Measurements from ENCODE around the gene CFAP58.

Gene CFAP58

DNA sequence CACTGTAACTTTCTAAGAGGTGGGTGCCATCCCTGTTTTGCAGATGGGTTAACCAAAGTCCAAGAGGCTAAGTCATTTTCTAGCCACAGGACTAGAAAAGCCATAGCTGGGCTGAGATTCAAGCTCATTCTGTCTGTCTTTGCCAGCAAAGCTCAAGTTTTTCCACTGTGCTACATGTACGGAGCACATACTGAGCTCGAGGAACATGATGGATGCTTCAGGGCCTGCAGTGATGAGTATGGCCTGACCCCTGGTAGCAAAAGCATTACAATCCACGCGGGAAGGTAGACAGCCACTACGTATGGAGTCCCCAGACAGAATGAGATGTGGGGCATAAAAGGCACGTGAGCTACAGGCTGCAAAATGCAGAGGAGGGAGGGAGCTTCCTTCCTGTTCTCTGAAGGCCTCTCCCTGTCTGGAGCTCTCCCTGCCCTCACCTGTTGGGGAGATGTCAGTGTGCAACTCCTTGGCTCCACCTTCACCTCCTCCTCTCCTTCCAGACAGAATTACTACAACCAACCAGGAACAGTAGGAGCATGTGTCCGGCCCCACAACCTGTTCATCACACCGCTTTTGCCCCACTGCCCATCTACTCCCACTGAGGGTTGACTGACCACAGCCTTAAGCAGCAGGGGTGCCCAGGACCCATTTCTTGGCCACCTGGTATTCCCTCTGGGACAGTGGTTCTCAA is 31.8 kb upstream of the CFAP58 start:
- no peak for DNase-seq

DNA sequence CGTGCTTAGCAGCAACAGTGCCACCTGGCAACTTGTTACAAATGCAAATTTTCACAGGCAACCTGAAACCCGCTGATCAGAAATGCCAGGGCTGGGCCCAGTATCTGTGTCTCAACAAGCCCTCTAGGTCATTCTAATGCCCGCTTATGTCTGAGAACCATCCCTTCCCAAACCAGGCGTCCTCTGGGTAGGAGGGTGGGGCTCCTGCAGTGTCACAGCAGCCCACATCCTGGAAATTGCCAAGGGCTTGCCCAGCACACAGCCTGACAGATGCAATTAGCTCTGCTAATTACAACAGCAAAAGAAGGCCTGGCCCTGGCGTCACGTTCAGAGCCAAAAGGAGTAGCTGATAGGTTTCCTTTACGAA is 31.2 kb upstream of the CFAP58 start:
- peak; percentile 39 for DNase-seq

DNA sequence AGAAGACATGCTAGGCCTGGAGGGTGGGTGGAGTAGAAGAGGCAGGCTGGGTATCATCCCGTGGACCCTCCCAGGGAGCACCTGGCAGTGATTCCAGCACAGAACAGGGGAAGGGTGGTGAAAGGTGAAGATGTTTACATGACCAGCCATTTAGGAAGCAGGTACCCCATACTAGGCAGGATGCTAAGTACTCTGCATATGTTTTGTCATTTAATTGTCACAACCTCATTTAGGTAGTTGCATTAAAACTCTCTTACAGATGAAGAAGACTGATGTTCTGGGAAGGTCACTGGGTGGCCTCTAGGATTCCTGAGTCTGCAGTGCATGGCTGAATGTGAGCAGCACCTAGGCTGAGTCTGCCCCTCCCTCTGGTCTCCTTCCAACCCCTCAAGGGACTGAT is 30.5 kb upstream of the CFAP58 start:
- no peak for DNase-seq

DNA sequence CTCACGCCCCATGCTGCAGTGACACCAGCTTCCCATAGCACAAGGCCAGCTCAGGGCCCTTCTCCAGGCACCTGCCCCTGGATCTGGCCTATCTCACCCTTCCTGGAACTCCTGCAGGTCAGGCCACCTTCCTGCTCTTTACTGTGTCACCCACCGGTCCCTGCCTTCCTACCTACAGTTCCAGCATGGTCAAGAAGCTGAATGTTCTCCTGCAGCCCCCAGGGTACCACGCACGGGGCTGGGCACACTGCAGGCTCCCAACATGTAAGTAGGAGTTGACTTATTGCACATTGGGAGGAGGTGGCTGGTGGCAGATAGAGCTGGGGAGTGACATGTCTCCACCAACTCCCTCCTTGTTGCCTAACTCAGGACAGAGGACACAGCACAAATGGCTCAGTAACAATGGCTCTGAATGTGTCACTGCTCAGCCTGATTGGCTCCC is 29.9 kb upstream of the CFAP58 start:
- DNase-seq, result no peak

DNA sequence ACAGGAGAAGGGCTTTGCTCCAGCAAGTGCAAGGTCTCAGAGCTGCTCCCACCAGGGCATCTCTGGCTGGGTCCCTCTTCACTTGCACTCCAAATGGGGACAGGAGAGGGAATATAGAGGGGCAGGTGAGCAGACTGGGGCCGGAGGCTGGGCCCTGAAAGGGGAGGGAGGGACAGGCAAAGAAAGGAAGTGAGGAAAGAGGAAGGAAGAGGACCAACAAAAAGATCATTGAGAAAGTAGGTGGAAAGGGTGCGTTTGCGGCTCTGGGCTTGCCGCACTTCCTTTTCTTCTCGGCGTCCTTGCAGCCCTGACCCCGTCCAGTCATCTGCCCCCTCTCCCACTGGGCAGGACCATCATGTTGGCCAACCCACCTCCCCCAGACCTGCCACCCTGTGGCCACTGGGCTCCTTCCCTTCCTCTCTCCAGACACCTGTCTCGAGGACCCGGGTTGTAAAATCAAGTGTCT is 29.4 kb upstream of the CFAP58 start:
- no peak for DNase-seq

DNA sequence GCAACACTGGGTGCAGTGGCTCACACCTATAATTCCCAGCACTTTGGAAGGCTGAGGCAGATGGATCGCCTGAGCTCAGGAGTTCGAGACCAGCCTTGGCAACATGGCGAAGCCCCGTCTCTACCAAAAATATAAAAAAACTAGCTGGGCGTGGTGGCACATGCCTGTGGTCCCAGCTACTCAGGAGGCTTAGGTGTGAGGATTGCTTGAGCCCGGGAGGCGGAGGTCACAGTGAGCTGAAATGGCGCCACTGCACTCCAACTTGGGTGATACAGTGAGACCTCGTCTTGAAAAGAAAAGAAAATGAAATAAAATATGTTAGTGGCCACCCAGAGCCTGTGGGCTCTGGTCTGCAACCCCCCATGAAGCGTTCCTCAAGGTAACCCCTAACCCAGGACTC is 28.7 kb upstream of the CFAP58 start:
- DNase-seq, result no peak

DNA sequence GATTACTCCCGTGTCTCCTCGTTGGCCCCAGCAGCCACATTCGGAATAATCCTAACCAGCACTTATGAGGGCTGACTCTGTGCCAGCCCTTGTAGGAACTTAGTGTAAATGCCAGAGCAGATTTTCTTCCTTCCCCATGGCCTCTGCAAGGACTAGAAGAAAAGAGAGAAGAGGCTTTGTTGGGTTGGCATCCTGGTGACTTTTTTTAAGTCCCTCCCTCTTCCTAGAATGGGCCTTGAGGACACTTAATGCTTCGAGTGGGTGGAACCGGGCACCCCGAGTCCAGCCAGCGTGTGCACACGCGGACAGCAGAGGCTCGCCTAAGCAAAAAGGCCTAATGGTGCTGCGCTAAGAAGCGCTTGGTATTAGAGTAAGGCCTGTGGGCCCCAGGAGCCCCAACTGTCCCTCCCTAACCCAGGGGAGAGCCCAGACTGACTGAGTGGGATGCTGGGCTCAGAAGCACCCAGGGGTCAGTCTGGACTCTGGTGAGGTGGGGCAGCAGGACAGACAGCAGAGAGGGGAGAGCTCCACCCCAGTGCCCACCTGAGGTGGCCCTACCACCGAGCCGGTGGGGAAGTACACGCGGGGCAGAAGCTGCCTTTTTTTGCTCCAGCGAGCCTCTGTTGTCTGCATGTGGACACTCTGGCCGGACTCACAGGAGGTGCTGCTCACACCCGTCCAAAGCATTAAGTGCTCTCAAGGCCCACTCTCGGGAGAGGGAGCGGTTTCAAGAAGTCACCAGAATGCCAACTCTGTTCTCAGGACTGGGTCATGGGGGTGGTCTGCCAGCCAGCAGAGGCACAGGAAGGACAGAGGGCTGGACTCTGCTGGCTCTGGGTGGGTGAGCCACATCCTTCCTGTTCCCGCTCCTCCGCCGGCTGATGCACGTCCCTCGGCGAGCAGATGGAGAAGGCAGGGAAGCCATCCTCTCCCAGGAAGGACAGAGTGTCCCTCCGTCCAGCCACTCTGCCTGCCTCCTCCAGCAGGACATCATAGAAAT is 27.9 kb upstream of the CFAP58 start:
- no peak for DNase-seq

DNA sequence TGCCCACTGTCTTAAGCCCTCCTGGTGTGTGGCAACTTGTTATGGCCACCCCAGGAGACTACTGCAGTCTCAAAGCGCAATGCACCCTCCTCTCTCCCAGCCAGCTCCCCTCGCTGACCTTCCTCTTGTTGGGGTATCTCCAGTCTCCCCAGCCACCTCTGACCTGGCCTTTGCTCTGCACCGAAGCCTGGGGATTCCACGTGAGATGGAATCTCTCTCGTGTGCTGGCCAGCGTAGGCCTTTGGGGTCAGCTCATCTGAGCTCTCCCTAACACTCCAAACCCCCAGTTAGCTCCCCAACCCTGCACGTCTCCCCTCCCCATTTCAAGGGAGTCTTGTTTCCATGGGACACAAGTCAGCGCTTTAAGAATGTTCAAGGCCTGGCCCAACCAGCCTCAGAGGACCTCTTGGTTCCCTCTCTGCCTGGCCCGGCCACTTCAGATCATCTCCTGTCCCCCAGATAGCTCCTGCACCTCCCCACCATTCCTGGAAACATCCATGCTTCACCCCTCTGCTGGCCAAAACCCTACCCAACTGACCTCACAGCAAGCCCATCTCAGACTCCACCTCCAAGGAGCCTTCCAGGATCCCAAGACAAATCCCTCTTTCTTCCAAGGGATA is 26.5 kb upstream of the CFAP58 start:
- DNase-seq, result no peak

DNA sequence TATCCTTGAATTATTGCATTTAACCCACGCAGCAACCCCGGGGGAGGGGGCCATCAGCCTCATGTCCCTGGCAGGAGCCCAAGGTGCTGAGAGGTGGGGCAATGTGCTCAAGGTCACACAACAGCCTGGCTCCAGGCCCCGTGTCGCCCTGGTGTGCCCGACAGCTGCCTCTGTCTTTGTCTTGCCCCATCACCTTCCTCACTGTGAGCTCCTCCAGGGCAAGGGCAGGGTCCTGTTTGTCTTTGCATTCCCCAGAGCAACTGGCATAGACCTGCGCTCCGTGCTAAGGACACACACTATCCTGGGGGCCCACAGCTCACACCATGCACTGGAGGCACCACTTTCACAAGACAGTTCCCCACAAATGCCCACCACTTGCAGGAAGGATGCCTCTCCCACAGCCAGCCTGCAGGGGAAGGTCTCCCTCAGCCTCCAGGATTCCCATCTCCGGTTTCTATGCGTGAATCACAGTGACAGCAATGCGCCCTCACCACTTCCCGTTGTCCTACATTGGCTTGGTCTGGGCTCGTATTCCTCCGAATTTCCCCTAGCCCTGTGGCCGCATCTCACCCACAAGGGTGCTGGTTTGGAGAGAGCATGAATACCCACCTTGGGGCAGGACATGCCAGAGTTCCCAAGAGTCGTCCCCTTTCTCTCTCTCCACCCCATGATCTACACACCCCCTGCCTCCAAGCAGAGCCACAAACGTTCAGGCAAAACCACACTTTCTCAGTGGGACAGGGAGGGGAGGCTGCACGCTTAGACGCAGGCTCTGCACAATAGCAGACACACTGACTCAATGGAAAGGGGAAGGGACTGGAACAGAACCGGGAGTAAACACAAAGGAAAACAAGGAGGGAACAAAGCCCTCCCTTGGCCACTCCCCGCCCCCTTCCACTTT is 25.6 kb upstream of the CFAP58 start:
- DNase-seq, result no peak

DNA sequence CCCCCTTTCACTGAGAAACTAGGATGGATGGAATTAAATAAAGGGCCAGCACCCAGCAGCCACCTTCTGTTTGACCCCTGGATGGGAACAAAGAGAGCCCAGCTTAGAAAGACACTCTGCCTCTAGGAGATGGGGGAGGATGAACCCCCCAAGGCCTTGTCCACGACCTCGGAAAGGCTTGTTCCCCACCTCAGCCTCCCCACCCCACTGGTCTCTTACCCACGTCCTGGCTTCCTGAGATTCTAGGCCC is 25.1 kb upstream of the CFAP58 start:
- DNase-seq, result no peak

DNA sequence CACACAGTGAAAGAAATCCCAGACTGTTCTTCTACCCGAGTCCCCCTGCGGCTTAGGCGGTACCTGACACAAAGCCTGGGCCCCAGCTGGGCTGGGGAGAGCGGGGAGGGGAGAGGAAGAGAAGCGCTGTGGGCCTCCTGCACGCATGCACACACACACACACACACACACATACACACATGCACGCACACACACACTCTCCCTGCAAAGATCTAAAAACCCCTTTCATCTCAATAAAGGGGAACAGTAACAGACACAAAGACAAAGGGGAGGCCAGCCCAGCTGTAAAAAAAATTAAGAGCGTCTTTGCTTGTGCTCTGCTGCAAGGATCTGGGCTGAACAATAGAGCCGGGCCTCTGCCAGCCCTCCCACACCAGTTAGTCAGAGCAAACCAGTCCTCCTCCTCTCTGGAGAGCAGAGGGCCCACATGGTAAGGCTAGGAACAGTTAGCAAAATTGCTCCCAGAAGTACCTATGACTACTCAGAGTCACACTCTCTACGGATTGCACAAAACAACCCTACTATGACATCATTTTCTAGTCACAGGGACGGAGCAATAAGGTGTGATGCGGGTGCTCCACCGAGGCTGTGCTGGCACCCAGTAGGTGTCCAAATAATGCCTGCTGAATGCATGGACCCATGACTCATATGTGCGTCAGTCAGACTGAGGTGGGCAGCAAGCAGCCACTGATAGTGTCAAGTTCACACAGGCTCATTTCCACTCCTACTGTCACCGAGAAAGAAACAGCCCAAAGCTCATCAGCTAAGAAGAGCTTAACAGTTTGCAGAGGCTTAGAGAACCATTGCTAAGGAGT is 24.5 kb upstream of the CFAP58 start:
- DNase-seq, result peak; percentile 83

DNA sequence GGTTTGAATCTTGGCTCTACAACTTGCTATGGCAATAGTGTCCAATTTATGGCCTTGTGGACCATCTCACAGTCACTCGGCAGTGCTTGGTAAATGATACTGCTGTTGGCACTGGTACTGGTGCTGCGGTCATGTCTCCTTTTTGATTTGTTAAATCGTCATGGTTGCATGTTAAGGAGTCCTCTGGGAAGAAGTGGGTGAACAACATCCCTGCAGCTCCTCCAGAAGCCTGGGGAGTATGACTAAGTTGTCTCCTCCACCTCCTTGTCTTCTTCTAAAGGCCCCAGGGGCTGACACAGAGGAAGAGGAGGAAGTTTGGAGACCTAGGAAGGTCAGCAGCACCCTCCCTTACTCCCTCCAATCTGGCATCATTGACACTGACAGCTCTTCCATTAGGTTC is 23.9 kb upstream of the CFAP58 start:
- no peak for DNase-seq

DNA sequence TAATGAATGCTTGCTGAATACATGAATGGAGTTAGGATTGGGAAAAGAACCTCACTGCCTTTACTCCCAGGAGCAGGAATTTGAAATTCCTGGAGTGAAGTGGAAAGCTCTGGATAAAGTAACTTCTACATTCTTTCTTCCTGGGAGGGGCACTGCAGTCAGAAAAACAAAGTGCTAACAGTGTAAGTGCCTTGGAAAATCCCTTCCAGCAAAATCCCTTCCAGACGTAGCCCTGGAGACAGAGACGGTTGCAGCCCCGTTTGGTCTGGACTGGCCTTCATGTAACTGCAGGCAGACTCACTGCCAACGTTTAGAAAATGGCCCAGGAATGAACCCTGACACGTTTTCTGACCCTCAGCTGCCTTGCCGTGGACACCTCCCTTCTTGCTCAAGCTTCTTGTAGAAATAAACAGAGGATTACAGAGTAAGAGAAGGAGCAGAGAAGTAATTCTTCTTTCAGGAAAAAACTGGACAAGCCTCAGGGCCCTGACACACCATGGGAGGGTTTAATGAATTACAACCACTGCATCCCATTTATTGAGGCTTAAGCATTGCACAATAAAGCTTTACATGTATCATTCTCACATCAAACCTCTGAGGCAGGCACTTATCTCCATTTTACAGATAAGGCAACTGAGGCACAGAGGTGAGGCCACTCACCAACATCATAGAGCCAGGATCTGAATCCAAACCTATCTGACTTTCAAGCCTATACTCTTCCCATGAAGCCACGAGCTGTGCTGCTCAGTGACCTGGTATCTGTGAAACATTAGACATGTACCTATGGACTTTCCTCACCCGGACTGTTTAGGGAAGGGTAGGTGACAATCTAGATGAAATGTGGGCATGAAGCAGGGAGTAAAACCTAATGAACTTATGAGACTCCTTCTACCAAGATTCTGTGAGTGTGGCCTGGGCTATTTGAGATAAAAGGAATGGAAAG is 23.2 kb upstream of the CFAP58 start:
- DNase-seq, result no peak

DNA sequence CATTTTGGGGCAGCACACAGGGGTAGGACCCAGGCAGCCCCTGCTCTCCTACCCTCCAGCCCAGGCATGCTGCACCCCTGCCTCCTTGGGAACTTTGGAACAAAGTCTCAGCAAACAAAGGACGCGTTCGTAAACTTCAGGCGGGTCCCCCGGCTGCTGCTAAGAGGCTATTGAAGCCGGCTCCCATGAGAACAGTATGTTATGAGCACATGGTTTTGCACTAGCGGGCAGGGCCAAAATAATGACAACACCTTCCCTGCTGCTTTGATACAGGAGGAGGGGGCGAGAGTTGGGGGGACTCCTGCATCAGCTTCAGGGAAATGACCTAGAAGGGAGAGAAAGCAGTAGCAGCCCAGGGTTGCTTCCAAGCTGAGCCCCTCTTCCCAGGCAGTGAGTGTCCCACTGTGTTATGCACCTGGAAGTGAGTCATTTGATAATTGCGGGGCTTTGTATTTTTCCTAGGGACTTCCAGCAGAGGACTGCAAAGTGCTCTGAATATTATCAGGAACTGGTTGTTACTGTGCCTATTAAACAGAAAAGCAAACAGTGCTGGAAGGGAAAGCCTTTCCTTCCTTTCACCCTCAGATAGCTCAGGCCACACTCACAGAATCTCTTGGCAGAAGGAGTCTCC is 22.3 kb upstream of the CFAP58 start:
- no peak for DNase-seq

DNA sequence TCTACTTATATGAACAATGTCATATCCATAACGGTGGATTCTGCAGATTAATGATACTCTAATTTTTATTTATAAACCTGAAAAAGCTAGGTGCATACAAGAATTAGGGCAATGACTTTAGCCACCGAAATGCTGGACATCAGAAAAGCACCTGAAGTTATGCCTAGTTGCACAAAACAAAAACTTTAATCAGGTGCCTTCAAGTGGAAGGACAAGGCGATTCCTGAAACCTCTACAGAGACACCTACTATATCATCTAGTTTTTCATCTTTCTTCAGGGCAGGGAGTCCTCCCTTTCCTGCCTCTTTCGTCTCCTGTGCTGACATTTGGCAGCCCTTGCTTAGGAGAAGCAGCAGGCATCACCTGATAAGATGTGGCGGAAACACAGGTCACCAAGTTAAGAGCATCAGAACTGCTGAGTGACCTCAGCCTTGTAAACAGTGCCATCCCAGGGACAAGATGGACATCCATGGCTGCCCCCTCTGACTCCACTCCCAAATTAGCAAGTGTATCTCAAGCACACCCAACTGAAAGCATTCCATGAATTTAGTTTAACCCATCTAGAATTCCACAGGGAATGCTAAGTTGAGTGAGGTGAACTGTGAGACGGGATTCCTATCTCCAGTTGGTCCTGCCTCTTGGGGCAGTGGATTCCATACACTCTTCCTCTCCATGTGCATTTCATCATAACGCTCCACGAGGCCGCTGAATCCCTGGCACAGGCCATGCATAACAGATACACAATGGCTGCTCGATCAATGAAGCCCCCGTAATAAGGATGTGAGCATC is 21.2 kb upstream of the CFAP58 start:
- DNase-seq, result peak; percentile 12

DNA sequence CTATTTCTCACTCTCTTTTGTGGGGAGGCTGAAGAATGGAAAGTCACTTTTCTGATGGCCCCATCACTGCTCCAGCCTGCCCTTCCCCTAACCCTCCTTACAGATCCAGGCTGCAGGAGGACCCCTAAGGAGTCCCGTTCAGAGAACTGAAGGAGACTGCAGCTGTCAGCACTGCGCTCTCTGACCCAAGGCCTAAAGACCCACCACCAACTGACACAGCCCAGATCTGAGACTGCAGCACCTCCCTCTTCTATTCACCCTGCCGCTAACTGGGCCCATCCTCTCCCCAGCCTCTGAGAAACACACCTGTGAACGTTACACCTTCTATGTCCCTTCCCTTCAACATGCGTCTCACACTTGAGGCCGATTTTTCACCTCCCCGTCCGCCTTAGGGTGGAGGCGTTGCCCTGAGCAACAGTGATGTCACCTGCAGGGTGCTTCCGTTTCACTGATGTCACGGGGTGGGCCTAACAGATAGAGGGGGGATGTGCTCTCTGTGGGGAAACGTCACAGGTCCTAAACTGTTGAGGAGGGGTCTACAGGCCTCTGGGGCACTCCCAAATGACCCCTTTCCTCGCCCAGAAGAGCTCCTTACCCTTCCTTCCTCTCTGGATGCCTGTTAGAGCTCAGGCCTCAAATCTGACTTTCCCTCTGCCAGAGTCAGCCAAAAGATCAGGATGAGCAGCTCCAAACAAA is 20.5 kb upstream of the CFAP58 start:
- DNase-seq, result peak; percentile 74

DNA sequence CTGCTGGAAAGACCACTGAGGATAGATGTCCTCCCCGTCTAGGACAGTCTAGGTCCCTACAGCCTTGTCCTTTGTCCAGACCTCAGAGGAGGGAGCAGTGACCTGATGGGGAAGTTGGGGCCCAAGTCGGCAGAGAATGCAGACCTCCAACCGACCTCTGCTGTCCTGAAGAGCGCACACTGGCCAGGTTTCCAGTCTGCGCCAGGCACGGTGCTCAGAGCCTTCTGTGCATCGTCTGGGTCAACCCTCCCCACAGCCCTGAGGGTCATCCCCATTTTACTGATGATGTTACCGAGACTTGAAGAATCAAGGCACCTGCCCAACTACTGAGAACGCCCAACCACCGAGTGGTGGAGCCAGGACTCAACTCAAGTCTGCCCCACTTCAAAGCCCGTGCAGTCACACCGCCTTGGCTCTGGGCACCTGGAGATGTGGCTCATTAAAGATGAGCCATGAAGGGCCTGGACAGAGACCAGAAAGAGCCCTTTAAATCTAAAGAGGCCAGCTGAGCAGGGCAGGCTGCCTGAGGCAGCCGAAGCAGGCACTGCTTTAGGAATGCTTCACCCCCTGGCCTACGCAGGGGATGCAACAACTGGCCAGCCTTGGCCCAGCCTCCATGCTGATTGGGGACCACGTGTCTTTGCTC is 19.8 kb upstream of the CFAP58 start:
- DNase-seq, result peak; percentile 23

DNA sequence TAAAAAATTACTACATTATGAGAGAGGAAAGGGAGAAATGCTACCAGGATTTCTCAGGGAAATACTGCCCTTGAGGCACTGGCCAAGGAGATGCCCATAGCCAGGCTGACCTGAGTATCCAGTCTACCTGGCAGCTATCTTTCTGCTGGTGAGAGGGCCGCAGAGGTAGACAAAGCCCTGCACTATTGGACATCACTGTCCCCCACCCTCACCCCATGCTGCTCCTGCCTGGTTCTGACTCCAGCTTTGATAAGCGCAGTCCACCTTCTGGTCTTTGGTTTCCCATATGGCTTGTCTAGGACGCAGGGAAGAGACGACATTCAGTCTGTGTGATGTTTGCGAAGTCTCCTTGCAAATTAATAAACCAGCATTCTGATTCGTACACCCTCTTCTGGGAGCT is 19.1 kb upstream of the CFAP58 start:
- DNase-seq, result peak; percentile 14

Measured in stimulated activated CD8-positive, alpha-beta memory T cell treated with anti-CD3 and anti-CD28 coated beads, Interleukin-4, amount 100 ng/mL, for 48 hours (primary cell).